GM23338 (cell line): ENCODE results near the gene GRIFIN. TPM values are rescaled to one million over a fixed set of nuclear protein-coding genes. Genes with fewer than 3 reads are reported as not detected.

Source experiments
- ATAC-seq: fragments of 200-7000 bp; cut with Tn5 transposase; 3 replicates; pipeline ENCODE4 v1.9.1; 2020
- DNase-seq: peaks from one replicate; pipeline ENCODE4 v3.0.0-alpha.2; 2015; ENCODE audit warnings: low spot score
- H2AFZ ChIP-seq: fragments of 200-600 bp; sonication (generic); 2 replicates; pipeline ENCODE4 v1.8.0; 2016; ENCODE audit warnings: antibody characterized with exemption, mild to moderate bottlenecking, moderate library complexity
- H3F3A ChIP-seq: fragments of 200-600 bp; sonication (generic); replicated peaks from 2 replicates; pipeline ENCODE4 v1.8.0; 2017; ENCODE audit warnings: antibody characterized with exemption, mixed run types, low read depth
- H3K27ac ChIP-seq: fragments of 200-600 bp; sonication (generic); 2 replicates; pipeline ENCODE4 v1.6.1; 2016; ENCODE audit warnings: low read depth
- H3K27me3 ChIP-seq: fragments of 200-600 bp; sonication (generic); 2 replicates; pipeline ENCODE4 v1.8.0; 2016; ENCODE audit warnings: mild to moderate bottlenecking, mixed run types, moderate library complexity; ENCODE audit not compliant: insufficient read depth
- H3K36me3 ChIP-seq: fragments of 200-600 bp; sonication (generic); 2 replicates; pipeline ENCODE4 v1.8.0; 2016; ENCODE audit warnings: mild to moderate bottlenecking; ENCODE audit not compliant: insufficient read depth
- H3K4me1 ChIP-seq: fragments of 200-600 bp; sonication (generic); 2 replicates; pipeline ENCODE4 v1.8.0; 2016; ENCODE audit warnings: mild to moderate bottlenecking, moderate library complexity; ENCODE audit not compliant: insufficient read depth
- H3K4me2 ChIP-seq: fragments of 200-600 bp; sonication (generic); 2 replicates; pipeline ENCODE4 v1.7.1; 2017; ENCODE audit warnings: mixed run types
- H3K4me3 ChIP-seq: fragments of 200-600 bp; sonication (generic); 2 replicates; pipeline ENCODE4 v1.6.1; 2016; ENCODE audit warnings: mixed run types
- H3K79me2 ChIP-seq: fragments of 200-600 bp; sonication (generic); replicated peaks from 2 replicates; pipeline ENCODE4 v1.8.0; 2017; ENCODE audit warnings: mild to moderate bottlenecking; ENCODE audit not compliant: insufficient read depth
- H3K9me2 ChIP-seq: fragments of 200-600 bp; sonication (generic); 2 replicates; pipeline ENCODE4 v1.8.0; 2017; ENCODE audit not compliant: insufficient read depth
- H4K20me1 ChIP-seq: fragments of 200-600 bp; sonication (generic); replicated peaks from 2 replicates; pipeline ENCODE4 v1.8.0; 2017; ENCODE audit warnings: mild to moderate bottlenecking; ENCODE audit not compliant: insufficient read depth
- H3K27ac Mint-ChIP-seq: 2 replicates; pipeline ENCODE4 v1.8.0; 2020; ENCODE audit warnings: inconsistent platforms, mild to moderate bottlenecking, moderate library complexity, mixed read lengths
- H3K27me3 Mint-ChIP-seq: 3 replicates; pipeline ENCODE4 v1.8.0; 2022; ENCODE audit warnings: low read depth, mild to moderate bottlenecking, moderate library complexity, mixed read lengths, inconsistent platforms; ENCODE audit not compliant: insufficient read depth, poor library complexity
- H3K36me3 Mint-ChIP-seq: 3 replicates; pipeline ENCODE4 v1.8.0; 2021; ENCODE audit warnings: low read depth, mild to moderate bottlenecking, inconsistent platforms, moderate library complexity, mixed read lengths
- H3K4me1 Mint-ChIP-seq: 3 replicates; pipeline ENCODE4 v1.8.0; 2020; ENCODE audit warnings: mild to moderate bottlenecking, inconsistent platforms, mixed read lengths
- H3K4me3 Mint-ChIP-seq: 3 replicates; pipeline ENCODE4 v1.8.0; 2021; ENCODE audit warnings: moderate library complexity, mild to moderate bottlenecking, inconsistent platforms, mixed read lengths
- H3K9me3 Mint-ChIP-seq: 3 replicates; pipeline ENCODE4 v1.8.0; 2020; ENCODE audit warnings: moderate library complexity, mild to moderate bottlenecking, inconsistent platforms, mixed read lengths
- EZH2phosphoT487 ChIP-seq: fragments of 200-600 bp; sonication (generic); IDR thresholded peaks from one replicate; pipeline ENCODE4 v1.8.1; 2018; ENCODE audit warnings: antibody characterized with exemption; ENCODE audit not compliant: unreplicated experiment
- NANOG ChIP-seq: IDR thresholded peaks from 2 replicates; pipeline ENCODE4 v1.6.1; 2016; ENCODE audit warnings: antibody characterized with exemption, borderline replicate concordance
- POLR2AphosphoS5 ChIP-seq: IDR thresholded peaks from 2 replicates; pipeline ENCODE4 v1.6.1; 2016; ENCODE audit warnings: antibody characterized with exemption, low read depth
- ZNF114 ChIP-seq: fragments of 250-450 bp; sonication (Bioruptor Pico); IDR thresholded peaks from 2 replicates; pipeline ENCODE4 v1.5.0; 2020; ENCODE audit warnings: mild to moderate bottlenecking, moderate library complexity
- ZNF331 ChIP-seq: fragments of 250-450 bp; sonication (Bioruptor Pico); IDR thresholded peaks from 2 replicates; pipeline ENCODE4 v1.5.0; 2020; ENCODE audit warnings: low read depth, mild to moderate bottlenecking, moderate library complexity
- polyA plus RNA-seq: library from polyadenylated mRNA; unstranded; fragments of >200 nt; fragmentation: Nextera tagmentation; extraction: Ambion mirVana; gene quantifications from 2 replicates; pipeline ENCODE4 v1.2.1, GENCODE V29; 2016
- total RNA-seq: library from RNA; depleted of rRNA; stranded (reverse); fragments of >200 nt; shearing (Covaris generic); gene quantifications from 2 replicates; pipeline ENCODE4 v1.2.3, GENCODE V29; 2014
- TF ChIP-seq, protein P1 (sequence below): IDR thresholded peaks from 2 replicates; pipeline ENCODE4 v1.6.1; 2016; ENCODE audit warnings: antibody characterized with exemption
- TF ChIP-seq, protein P2 (sequence below), 2 experiments: fragments of 200-600 bp in 1 of 2; sonication (generic) in 1 of 2; conservative IDR thresholded peaks; 2 replicates each; pipeline versions ENCODE4 v1.5.1 to v1.6.1; 2016 to 2017; ENCODE audit warnings: antibody characterized with exemption in 2 of 2, low read depth in 2 of 2, mild to moderate bottlenecking in 2 of 2, moderate library complexity in 1 of 2
- TF ChIP-seq, protein P3 (sequence below): IDR thresholded peaks from one replicate; pipeline ENCODE4 v1.6.1; 2018; ENCODE audit warnings: antibody characterized with exemption; ENCODE audit not compliant: unreplicated experiment

GRIFIN gene
- total and polyA plus RNA-seq, 2 experiments from 2014 or later, result not detected

DNA sequence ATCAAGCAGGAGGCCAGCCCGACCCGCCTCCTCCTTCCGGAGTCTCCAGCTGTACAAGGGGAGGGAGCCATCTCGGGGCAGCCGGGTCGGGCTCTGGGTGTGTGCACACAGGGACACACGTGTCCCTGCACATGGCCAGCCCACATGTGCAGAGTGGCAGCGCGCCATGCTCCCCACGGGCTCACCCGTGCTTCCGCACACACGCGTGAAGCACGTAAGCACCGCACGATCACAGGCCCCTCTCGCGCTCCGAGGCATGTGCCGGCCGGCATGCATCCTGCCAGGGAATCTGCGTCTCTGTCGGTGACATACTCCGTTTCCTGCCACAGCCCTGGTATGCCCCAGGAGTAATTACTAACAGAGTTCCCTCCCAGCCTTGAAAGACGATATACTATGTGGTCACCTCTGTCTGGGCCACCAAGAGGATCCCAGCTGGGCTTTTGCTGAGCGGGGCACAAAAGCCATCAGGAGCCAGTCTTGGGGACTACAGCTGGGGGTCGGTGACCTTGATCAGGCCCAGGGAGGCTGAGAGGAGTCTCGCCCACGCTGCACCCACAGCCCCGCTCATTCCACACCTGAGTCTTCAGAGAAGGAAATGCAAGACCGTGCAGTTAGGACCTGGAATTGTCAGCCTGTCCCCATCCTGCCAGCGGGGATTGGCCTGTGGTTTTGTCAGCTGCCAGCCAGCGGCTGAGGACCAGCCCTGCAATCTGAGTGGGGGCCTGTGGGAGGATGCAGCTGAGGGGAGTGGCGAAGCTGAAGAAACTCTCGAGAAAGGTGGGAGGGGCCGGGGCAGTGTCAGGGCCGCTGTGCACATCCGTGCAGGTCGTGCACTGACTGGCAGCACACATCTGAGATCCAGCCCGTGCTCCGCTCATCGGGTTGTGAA, 32.4 kb upstream of the GRIFIN start (continued):
- TF ChIP-seq ZNF114 (CRISPR knock-in tag), result no peak
- TF ChIP-seq, protein P1, sequence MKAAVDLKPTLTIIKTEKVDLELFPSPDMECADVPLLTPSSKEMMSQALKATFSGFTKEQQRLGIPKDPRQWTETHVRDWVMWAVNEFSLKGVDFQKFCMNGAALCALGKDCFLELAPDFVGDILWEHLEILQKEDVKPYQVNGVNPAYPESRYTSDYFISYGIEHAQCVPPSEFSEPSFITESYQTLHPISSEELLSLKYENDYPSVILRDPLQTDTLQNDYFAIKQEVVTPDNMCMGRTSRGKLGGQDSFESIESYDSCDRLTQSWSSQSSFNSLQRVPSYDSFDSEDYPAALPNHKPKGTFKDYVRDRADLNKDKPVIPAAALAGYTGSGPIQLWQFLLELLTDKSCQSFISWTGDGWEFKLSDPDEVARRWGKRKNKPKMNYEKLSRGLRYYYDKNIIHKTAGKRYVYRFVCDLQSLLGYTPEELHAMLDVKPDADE, result no peak
- TF ChIP-seq POLR2AphosphoS5, result no peak
- TF ChIP-seq, protein P2, sequence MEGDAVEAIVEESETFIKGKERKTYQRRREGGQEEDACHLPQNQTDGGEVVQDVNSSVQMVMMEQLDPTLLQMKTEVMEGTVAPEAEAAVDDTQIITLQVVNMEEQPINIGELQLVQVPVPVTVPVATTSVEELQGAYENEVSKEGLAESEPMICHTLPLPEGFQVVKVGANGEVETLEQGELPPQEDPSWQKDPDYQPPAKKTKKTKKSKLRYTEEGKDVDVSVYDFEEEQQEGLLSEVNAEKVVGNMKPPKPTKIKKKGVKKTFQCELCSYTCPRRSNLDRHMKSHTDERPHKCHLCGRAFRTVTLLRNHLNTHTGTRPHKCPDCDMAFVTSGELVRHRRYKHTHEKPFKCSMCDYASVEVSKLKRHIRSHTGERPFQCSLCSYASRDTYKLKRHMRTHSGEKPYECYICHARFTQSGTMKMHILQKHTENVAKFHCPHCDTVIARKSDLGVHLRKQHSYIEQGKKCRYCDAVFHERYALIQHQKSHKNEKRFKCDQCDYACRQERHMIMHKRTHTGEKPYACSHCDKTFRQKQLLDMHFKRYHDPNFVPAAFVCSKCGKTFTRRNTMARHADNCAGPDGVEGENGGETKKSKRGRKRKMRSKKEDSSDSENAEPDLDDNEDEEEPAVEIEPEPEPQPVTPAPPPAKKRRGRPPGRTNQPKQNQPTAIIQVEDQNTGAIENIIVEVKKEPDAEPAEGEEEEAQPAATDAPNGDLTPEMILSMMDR (conservative IDR thresholded peaks at IDR 0.05; ENCODE audit: low read depth in 2 of 2), result no peak
- no peak for TF ChIP-seq NANOG

DNA sequence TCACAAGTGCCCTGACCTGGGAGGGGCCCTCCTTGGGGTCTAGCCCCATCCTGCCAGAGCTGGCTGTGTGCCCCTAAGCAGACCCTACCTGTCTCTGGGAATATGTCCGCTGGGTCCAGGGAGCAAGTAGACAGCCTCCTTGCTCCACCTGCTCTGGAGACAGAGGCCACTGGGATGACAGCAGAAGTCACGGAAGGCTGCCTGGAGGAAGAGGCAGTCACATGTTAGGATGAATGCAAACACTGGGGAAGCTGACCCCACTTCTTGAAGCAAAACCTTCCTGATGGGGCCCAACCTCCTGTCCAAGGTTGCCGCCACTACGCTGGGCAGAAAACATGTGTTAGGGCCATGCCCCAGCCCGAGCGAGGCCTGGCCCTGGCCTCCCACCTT, 31.7 kb upstream of the GRIFIN start:
- Histone ChIP-seq H4K20me1 (no peaks in the 10 kb centered on the region), H3K4me3 (no peak overlapping the region), H3K27me3 (no peaks in the 10 kb centered on the region), H2AFZ (no peak overlapping the region), H3K27ac (no peak overlapping the region), H3K4me1 (no peaks in the 10 kb centered on the region), H3K36me3 (no peaks in the 10 kb centered on the region), H3F3A (0 out of 2 replicates have a peak, but pooled peaks cover 10% of the 10 kb centered on the region), H3K4me2 (no peak overlapping the region), H3K79me2 (no peaks in the 10 kb centered on the region), H3K9me2 (no peaks in the 10 kb centered on the region)
- no peak for ATAC-seq
- Mint-ChIP-seq H3K4me1 (peaks cover 11% of the 10 kb centered on the region; the same call in 2 of the 3 replicates), H3K27me3 (peaks cover 8% of the 10 kb centered on the region), H3K9me3 (no peaks in the 10 kb centered on the region), H3K4me3 (no peak overlapping the region), H3K36me3 (no peaks in the 10 kb centered on the region), H3K27ac (no peak overlapping the region)
- no peak for TF ChIP-seq ZNF331 (CRISPR knock-in tag)
- no peak for TF ChIP-seq POLR2AphosphoS5
- TF ChIP-seq, protein P3, sequence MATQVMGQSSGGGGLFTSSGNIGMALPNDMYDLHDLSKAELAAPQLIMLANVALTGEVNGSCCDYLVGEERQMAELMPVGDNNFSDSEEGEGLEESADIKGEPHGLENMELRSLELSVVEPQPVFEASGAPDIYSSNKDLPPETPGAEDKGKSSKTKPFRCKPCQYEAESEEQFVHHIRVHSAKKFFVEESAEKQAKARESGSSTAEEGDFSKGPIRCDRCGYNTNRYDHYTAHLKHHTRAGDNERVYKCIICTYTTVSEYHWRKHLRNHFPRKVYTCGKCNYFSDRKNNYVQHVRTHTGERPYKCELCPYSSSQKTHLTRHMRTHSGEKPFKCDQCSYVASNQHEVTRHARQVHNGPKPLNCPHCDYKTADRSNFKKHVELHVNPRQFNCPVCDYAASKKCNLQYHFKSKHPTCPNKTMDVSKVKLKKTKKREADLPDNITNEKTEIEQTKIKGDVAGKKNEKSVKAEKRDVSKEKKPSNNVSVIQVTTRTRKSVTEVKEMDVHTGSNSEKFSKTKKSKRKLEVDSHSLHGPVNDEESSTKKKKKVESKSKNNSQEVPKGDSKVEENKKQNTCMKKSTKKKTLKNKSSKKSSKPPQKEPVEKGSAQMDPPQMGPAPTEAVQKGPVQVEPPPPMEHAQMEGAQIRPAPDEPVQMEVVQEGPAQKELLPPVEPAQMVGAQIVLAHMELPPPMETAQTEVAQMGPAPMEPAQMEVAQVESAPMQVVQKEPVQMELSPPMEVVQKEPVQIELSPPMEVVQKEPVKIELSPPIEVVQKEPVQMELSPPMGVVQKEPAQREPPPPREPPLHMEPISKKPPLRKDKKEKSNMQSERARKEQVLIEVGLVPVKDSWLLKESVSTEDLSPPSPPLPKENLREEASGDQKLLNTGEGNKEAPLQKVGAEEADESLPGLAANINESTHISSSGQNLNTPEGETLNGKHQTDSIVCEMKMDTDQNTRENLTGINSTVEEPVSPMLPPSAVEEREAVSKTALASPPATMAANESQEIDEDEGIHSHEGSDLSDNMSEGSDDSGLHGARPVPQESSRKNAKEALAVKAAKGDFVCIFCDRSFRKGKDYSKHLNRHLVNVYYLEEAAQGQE, result no peak
- TF ChIP-seq NANOG, result no peak
- TF ChIP-seq EZH2phosphoT487, result no peak
- DNase-seq, result no peak
